Measurements from ENCODE around the gene KRTAP5-2. TPM values are rescaled to one million over a fixed set of nuclear protein-coding genes. Genes with fewer than 3 reads are reported as not detected.

Gene KRTAP5-2
- total RNA-seq, 6 experiments from 2014 or later, result not detected

GRCh38 chr11:1642288-1643145, 44.4 kb upstream of the KRTAP5-2 start:
- no peak overlapping the region for H3K27ac Mint-ChIP-seq
- no peak overlapping the region for H3K4me3 Mint-ChIP-seq
- H3K4me1 Mint-ChIP-seq (ENCODE audit: low read depth), result no peaks in the 10 kb centered on the region
- no peak for DNase-seq
- no peaks in the 10 kb centered on the region for H3K36me3 Mint-ChIP-seq (ENCODE audit: low read depth)
- no peaks in the 10 kb centered on the region for H3K9me3 Mint-ChIP-seq
- H3K27me3 Mint-ChIP-seq (ENCODE audit: insufficient read depth), result peaks cover 33% of the 10 kb centered on the region
- no peak for TF ChIP-seq CTCF (IDR thresholded peaks at IDR 0.05)

GRCh38 chr11:1641096-1641495, 43.0 kb upstream of the KRTAP5-2 start:
- no peak for TF ChIP-seq CTCF (IDR thresholded peaks at IDR 0.05)
- Mint-ChIP-seq H3K36me3 (ENCODE audit: low read depth) (no peaks in the 10 kb centered on the region), H3K27me3 (ENCODE audit: insufficient read depth) (peaks cover 32% of the 10 kb centered on the region), H3K4me3 (no peak overlapping the region), H3K27ac (no peak overlapping the region), H3K9me3 (no peaks in the 10 kb centered on the region), H3K4me1 (ENCODE audit: low read depth) (no peaks in the 10 kb centered on the region)
- DNase-seq, result no peak

- no peak for DNase-seq
- Mint-ChIP-seq H3K9me3 (no peaks in the 10 kb centered on the region), H3K4me3 (no peak overlapping the region), H3K36me3 (ENCODE audit: low read depth) (no peaks in the 10 kb centered on the region), H3K4me1 (ENCODE audit: low read depth) (no peaks in the 10 kb centered on the region), H3K27ac (no peak overlapping the region), H3K27me3 (ENCODE audit: insufficient read depth) (peaks cover 38% of the 10 kb centered on the region)
- peak; percentile 93 for TF ChIP-seq CTCF (IDR thresholded peaks at IDR 0.05)
Measured at GRCh38 chr11:1640076-1640946, 42.2 kb upstream of the KRTAP5-2 start.

- Mint-ChIP-seq H3K9me3 (no peaks in the 10 kb centered on the region), H3K27ac (no peak overlapping the region), H3K36me3 (ENCODE audit: low read depth) (no peaks in the 10 kb centered on the region), H3K4me3 (no peak overlapping the region), H3K4me1 (ENCODE audit: low read depth) (no peaks in the 10 kb centered on the region), H3K27me3 (ENCODE audit: insufficient read depth) (peaks cover 36% of the 10 kb centered on the region)
- TF ChIP-seq CTCF (IDR thresholded peaks at IDR 0.05), result no peak
- no peak for DNase-seq
Measured at GRCh38 chr11:1639666-1640065, 41.6 kb upstream of the KRTAP5-2 start.

- no peak overlapping the region for H3K4me3 Mint-ChIP-seq
- no peak overlapping the region for H3K27ac Mint-ChIP-seq
- no peaks in the 10 kb centered on the region for H3K36me3 Mint-ChIP-seq (ENCODE audit: low read depth)
- H3K9me3 Mint-ChIP-seq, result no peaks in the 10 kb centered on the region
- TF ChIP-seq CTCF (IDR thresholded peaks at IDR 0.05), result no peak
- no peak for DNase-seq
- H3K27me3 Mint-ChIP-seq (ENCODE audit: insufficient read depth), result peaks cover 35% of the 10 kb centered on the region
- no peaks in the 10 kb centered on the region for H3K4me1 Mint-ChIP-seq (ENCODE audit: low read depth)
Measured at GRCh38 chr11:1639102-1639620, 41.1 kb upstream of the KRTAP5-2 start.
